GM12874 (cell line): ENCODE results near the gene PSMD13.

Experiments
- CTCF ChIP-seq: IDR thresholded peaks from 2 replicates; pipeline ENCODE4 v1.5.1; 2011; ENCODE audit warnings: low read depth, mild to moderate bottlenecking, control low read depth, low read length, moderate library complexity; ENCODE audit not compliant: insufficient read depth

Gene PSMD13

GRCh38 chr11:225734-226453 is 10.9 kb upstream of the PSMD13 start:
- no peak for TF ChIP-seq CTCF

- no peak for TF ChIP-seq CTCF
Observed at GRCh38 chr11:227824-228379, 8.9 kb upstream of the PSMD13 start.

- no peak for TF ChIP-seq CTCF
Observed at GRCh38 chr11:230431-230830, 6.3 kb upstream of the PSMD13 start.

- TF ChIP-seq CTCF = no peak
Observed at GRCh38 chr11:232783-233565, 3.8 kb upstream of the PSMD13 start.

GRCh38 chr11:235180-235579 is 1.6 kb upstream of the PSMD13 start:
- TF ChIP-seq CTCF = no peak

GRCh38 chr11:235609-235996 is 1.2 kb upstream of the PSMD13 start:
- no peak for TF ChIP-seq CTCF

GRCh38 chr11:235997-236773 is 591 bp upstream of the PSMD13 start, which contains the start of gene SIRT3:
SIRT3 (minus strand) TSS chr11:236342; CDS start chr11:236328, 14 bp downstream.
- TF ChIP-seq CTCF = no peak
